BE2C (cell line): ENCODE results near the gene SPEN.

ENCODE experiments used
- DNase-seq: peaks from one replicate; pipeline ENCODE4 v3.0.0-alpha.2; 2020
- H3K27me3 ChIP-seq: fragments of 250-450 bp; sonication (Bioruptor Pico); 2 replicates; pipeline ENCODE4 v1.5.1; 2020; ENCODE audit warnings: mild to moderate bottlenecking
- H3K36me3 ChIP-seq: fragments of 250-450 bp; sonication (Bioruptor Pico); 2 replicates; pipeline ENCODE4 v1.5.1; 2020; ENCODE audit warnings: mild to moderate bottlenecking
- H3K4me1 ChIP-seq: fragments of 250-450 bp; sonication (Bioruptor Pico); 2 replicates; pipeline ENCODE4 v1.5.1; 2020
- H3K4me3 ChIP-seq: 2 replicates; pipeline ENCODE4 v1.5.1; 2011; ENCODE audit warnings: low read depth, low read length
- H3K9me3 ChIP-seq: fragments of 250-450 bp; sonication (Bioruptor Pico); 2 replicates; pipeline ENCODE4 v1.5.1; 2020
- CTCF ChIP-seq: IDR thresholded peaks from 2 replicates; pipeline ENCODE4 v1.5.1; 2012; ENCODE audit warnings: mild to moderate bottlenecking, low read depth, low read length

SPEN gene

GRCh38 chr1:15951341-15952153 is 104.0 kb downstream of the SPEN start:
- no peaks in the 10 kb centered on the region for H3K9me3 ChIP-seq
- H3K4me3 ChIP-seq, result no peak overlapping the region
- TF ChIP-seq CTCF, result no peak
- H3K4me1 ChIP-seq, result peaks cover 34% of the 10 kb centered on the region
- H3K36me3 ChIP-seq, result peaks cover 5% of the 10 kb centered on the region; the same call in 1 of the 2 replicates
- no peaks in the 10 kb centered on the region for H3K27me3 ChIP-seq
- DNase-seq, result no peak

- TF ChIP-seq CTCF, result no peak
- Histone ChIP-seq H3K9me3 (no peaks in the 10 kb centered on the region), H3K27me3 (no peaks in the 10 kb centered on the region), H3K4me1 (peaks cover 34% of the 10 kb centered on the region), H3K4me3 (no peak overlapping the region), H3K36me3 (no peaks in the 10 kb centered on the region; the same call in 1 of the 2 replicates)
- peak; percentile 42 for DNase-seq
Measured at GRCh38 chr1:15952317-15953258, 105.1 kb downstream of the SPEN start.

GRCh38 chr1:15953294-15953771 is 105.8 kb downstream of the SPEN start:
- Histone ChIP-seq H3K4me1 (peaks cover 34% of the 10 kb centered on the region), H3K9me3 (no peaks in the 10 kb centered on the region), H3K4me3 (no peak overlapping the region), H3K27me3 (no peaks in the 10 kb centered on the region), H3K36me3 (no peaks in the 10 kb centered on the region)
- no peak for TF ChIP-seq CTCF
- DNase-seq, result peak; percentile 55

GRCh38 chr1:15953791-15954241 is 106.3 kb downstream of the SPEN start:
- no peak for TF ChIP-seq CTCF
- Histone ChIP-seq H3K27me3 (no peaks in the 10 kb centered on the region), H3K9me3 (no peaks in the 10 kb centered on the region), H3K4me1 (peaks cover 34% of the 10 kb centered on the region), H3K4me3 (no peak overlapping the region), H3K36me3 (no peaks in the 10 kb centered on the region)
- peak; percentile 40 for DNase-seq

GRCh38 chr1:15954316-15954715 is 106.8 kb downstream of the SPEN start:
- DNase-seq, result no peak
- Histone ChIP-seq H3K36me3 (no peaks in the 10 kb centered on the region), H3K9me3 (no peaks in the 10 kb centered on the region), H3K27me3 (no peaks in the 10 kb centered on the region), H3K4me1 (peaks cover 32% of the 10 kb centered on the region), H3K4me3 (no peak overlapping the region)
- no peak for TF ChIP-seq CTCF
